Neural cell (in vitro differentiated cells): ENCODE measurements around the gene TRIM2. TPM values are rescaled to one million over a fixed set of nuclear protein-coding genes. Genes with fewer than 3 reads are reported as not detected.
"Not testable (repeated sequence)": the region's sequence is repeated elsewhere in the genome, so short reads cannot be mapped to it uniquely, and the experiment has no call there.

Experiments
- H2AFZ ChIP-seq: fragments of 200-600, 300-800 bp; sonication (generic), shearing (Covaris generic); 2 replicates; pipeline ENCODE4 v1.6.0; 2014; ENCODE audit warnings: low read depth, mild to moderate bottlenecking, antibody characterized with exemption, low read length, moderate library complexity
- H3F3A ChIP-seq: fragments of 200-600 bp; shearing (Covaris generic); 2 replicates; pipeline ENCODE4 v1.6.1; 2016; ENCODE audit warnings: mild to moderate bottlenecking, moderate library complexity, mixed read lengths, antibody characterized with exemption, low read length; ENCODE audit not compliant: insufficient read depth, poor library complexity, severe bottlenecking
- H3K27ac ChIP-seq: fragments of 200-600, 300-800 bp; sonication (generic), shearing (Covaris generic); 2 replicates; pipeline ENCODE4 v1.5.1; 2014; ENCODE audit warnings: mild to moderate bottlenecking, low read length, moderate library complexity
- H3K27me3 ChIP-seq: fragments of 300-800, 200-600 bp; sonication (generic), shearing (Covaris generic); 2 replicates; pipeline ENCODE4 v1.6.0; 2014; ENCODE audit warnings: mild to moderate bottlenecking, low read depth, low read length, moderate library complexity; ENCODE audit not compliant: insufficient read depth
- H3K36me3 ChIP-seq: fragments of 300-800, 200-600 bp; sonication (generic), shearing (Covaris generic); 2 replicates; pipeline ENCODE4 v1.5.1; 2014; ENCODE audit warnings: mild to moderate bottlenecking, antibody characterized with exemption, low read length, moderate library complexity; ENCODE audit not compliant: insufficient read depth
- H3K4me2 ChIP-seq: fragments of 300-800, 200-600 bp; sonication (generic), shearing (Covaris generic); 2 replicates; pipeline ENCODE4 v1.6.0; 2014; ENCODE audit warnings: mild to moderate bottlenecking, low read length
- H3K4me3 ChIP-seq: fragments of 300-800, 200-600 bp; sonication (generic), shearing (Covaris generic); 2 replicates; pipeline ENCODE4 v1.5.1; 2014; ENCODE audit warnings: mild to moderate bottlenecking, low read length, moderate library complexity
- H3K79me2 ChIP-seq: fragments of 200-600 bp; shearing (Covaris generic); replicated peaks from 2 replicates; pipeline ENCODE4 v1.6.0; 2014; ENCODE audit warnings: mild to moderate bottlenecking, low read length, moderate library complexity; ENCODE audit not compliant: insufficient read depth
- H3K9ac ChIP-seq: fragments of 300-800, 200-600 bp; sonication (generic), shearing (Covaris generic); 2 replicates; pipeline ENCODE4 v1.6.1; 2016; ENCODE audit warnings: mild to moderate bottlenecking, low read length, mixed read lengths
- H3K9me2 ChIP-seq: fragments of 200-600 bp; shearing (Covaris generic); 2 replicates; pipeline ENCODE4 v1.6.1; 2016; ENCODE audit warnings: mild to moderate bottlenecking, low read length, mixed read lengths; ENCODE audit not compliant: insufficient read depth
- H3K9me3 ChIP-seq: fragments of 200-600, 300-800 bp; sonication (generic), shearing (Covaris generic); 2 replicates; pipeline ENCODE4 v1.6.1; 2016; ENCODE audit warnings: mild to moderate bottlenecking, mixed run types, low read length, moderate library complexity, mixed read lengths
- H4K20me1 ChIP-seq: fragments of 200-600 bp; shearing (Covaris generic); 2 replicates; pipeline ENCODE4 v1.6.1; 2016; ENCODE audit warnings: mild to moderate bottlenecking, mixed run types; ENCODE audit not compliant: insufficient read depth
- CTCF ChIP-seq: fragments of 450-650 bp; IDR thresholded peaks from 2 replicates; pipeline ENCODE4 v1.5.1; 2014; ENCODE audit warnings: antibody characterized with exemption, mild to moderate bottlenecking, moderate library complexity; ENCODE audit not compliant: poor library complexity, severe bottlenecking
- EP300 ChIP-seq: fragments of 450-650 bp; conservative IDR thresholded peaks from 2 replicates; pipeline ENCODE4 v1.6.1; 2014; ENCODE audit warnings: antibody characterized with exemption, mild to moderate bottlenecking, moderate library complexity; ENCODE audit not compliant: poor library complexity, severe bottlenecking
- EZH2 ChIP-seq: fragments of 200-600, 300-800 bp; shearing (Covaris generic), sonication (generic); IDR thresholded peaks from 2 replicates; pipeline ENCODE4 v1.6.1; 2014; ENCODE audit warnings: antibody characterized with exemption, low read length, borderline replicate concordance, mild to moderate bottlenecking; ENCODE audit not compliant: insufficient read depth, poor library complexity, severe bottlenecking
- MXI1 ChIP-seq: fragments of 450-650 bp; conservative IDR thresholded peaks from 2 replicates; pipeline ENCODE4 v1.6.1; 2014; ENCODE audit warnings: antibody characterized with exemption, mild to moderate bottlenecking; ENCODE audit not compliant: poor library complexity, severe bottlenecking
- POLR2AphosphoS5 ChIP-seq: IDR thresholded peaks from 2 replicates; pipeline ENCODE4 v1.6.1; 2012
- RAD21 ChIP-seq: fragments of 450-650 bp; conservative IDR thresholded peaks from 2 replicates; pipeline ENCODE4 v1.6.1; 2014; ENCODE audit warnings: antibody characterized with exemption, mild to moderate bottlenecking, moderate library complexity
- REST ChIP-seq: IDR thresholded peaks from 2 replicates; pipeline ENCODE4 v1.6.1; 2012; ENCODE audit warnings: borderline replicate concordance
- SMC3 ChIP-seq: fragments of 450-650 bp; conservative IDR thresholded peaks from 2 replicates; pipeline ENCODE4 v1.6.1; 2014; ENCODE audit warnings: antibody characterized with exemption, mild to moderate bottlenecking, moderate library complexity; ENCODE audit not compliant: poor library complexity
- TAF1 ChIP-seq: IDR thresholded peaks from 2 replicates; pipeline ENCODE4 v1.6.1; 2012; ENCODE audit warnings: low read depth
- polyA plus RNA-seq: library from polyadenylated mRNA; depleted of rRNA; stranded (reverse); fragments of >200 nt; gene quantifications from 2 replicates; pipeline ENCODE4 v1.2.3, GENCODE V29; 2014

Gene TRIM2
- polyA plus RNA-seq, 1 donor from 2014 or later: 261 TPM

- Histone ChIP-seq H4K20me1 (no peaks in the 10 kb centered on the region), H3K36me3 (no peaks in the 10 kb centered on the region), H3K9me2 (no peaks in the 10 kb centered on the region), H3K9me3 (no peaks in the 10 kb centered on the region), H3K4me2 (no peak overlapping the region), H3K9ac (no peak overlapping the region), H3F3A (no peaks in the 10 kb centered on the region), H2AFZ (no peak overlapping the region), H3K27ac (no peak overlapping the region), H3K4me3 (no peak overlapping the region), H3K27me3 (no peaks in the 10 kb centered on the region), H3K79me2 (peaks cover 99% of the 10 kb centered on the region)
- no peak for TF ChIP-seq RAD21
- TF ChIP-seq SMC3: no peak
- TF ChIP-seq EZH2: no peak
- TF ChIP-seq EP300: no peak
- no peak for TF ChIP-seq REST
- TF ChIP-seq POLR2AphosphoS5: no peak
- TF ChIP-seq TAF1: no peak
- no peak for TF ChIP-seq MXI1
- TF ChIP-seq CTCF: no peak
These were observed 43.4 kb upstream of the TRIM2 start for GRCh38 chr4:153160821-153161220.

- no peaks in the 10 kb centered on the region for H3F3A ChIP-seq
- no peaks in the 10 kb centered on the region for H4K20me1 ChIP-seq
- H3K36me3 ChIP-seq: no peaks in the 10 kb centered on the region
- H3K9ac ChIP-seq: no peak overlapping the region
- no peak overlapping the region for H3K4me2 ChIP-seq
- H3K27me3 ChIP-seq: no peaks in the 10 kb centered on the region
- H3K4me3 ChIP-seq: no peak overlapping the region
- H3K27ac ChIP-seq: no peak overlapping the region
- peaks cover 97% of the 10 kb centered on the region for H3K79me2 ChIP-seq
- H2AFZ ChIP-seq: no peak overlapping the region
- no peaks in the 10 kb centered on the region for H3K9me3 ChIP-seq
- H3K9me2 ChIP-seq: no peaks in the 10 kb centered on the region
- no peak for TF ChIP-seq MXI1
- TF ChIP-seq TAF1: no peak
- no peak for TF ChIP-seq SMC3
- TF ChIP-seq EZH2: no peak
- TF ChIP-seq CTCF: no peak
- TF ChIP-seq POLR2AphosphoS5: no peak
- no peak for TF ChIP-seq EP300
- TF ChIP-seq RAD21: no peak
- no peak for TF ChIP-seq REST
These were observed 42.8 kb upstream of the TRIM2 start for GRCh38 chr4:153161226-153161963.

- H3K27me3 ChIP-seq, H3K4me2 ChIP-seq, H3K27ac ChIP-seq, H3K4me3 ChIP-seq, H3K9me3 ChIP-seq, H3K9me2 ChIP-seq, H2AFZ ChIP-seq, H3K9ac ChIP-seq, H4K20me1 ChIP-seq, H3F3A ChIP-seq, H3K36me3 ChIP-seq: not testable (repeated sequence)
- peaks cover 94% of the 10 kb centered on the region for H3K79me2 ChIP-seq
These were observed 39.0 kb upstream of the TRIM2 start for GRCh38 chr4:153165236-153165635.
